Chondrocyte (in vitro differentiated cells): ENCODE results near the gene PARP11. TPM values are rescaled to one million over a fixed set of nuclear protein-coding genes. Genes with fewer than 3 reads are reported as not detected.

ENCODE experiments used
- DNase-seq: peaks from one replicate; pipeline ENCODE4 v3.0.0; 2021; ENCODE audit warnings: mixed read lengths, low spot score
- H3K27ac Mint-ChIP-seq: one replicate; pipeline ENCODE4 v1.8.0; 2021; ENCODE audit warnings: mild to moderate bottlenecking, moderate library complexity, mixed read lengths; ENCODE audit not compliant: unreplicated experiment
- H3K27me3 Mint-ChIP-seq: 2 replicates; pipeline ENCODE4 v1.8.0; 2021; ENCODE audit warnings: low read depth, mixed read lengths
- H3K36me3 Mint-ChIP-seq: 2 replicates; pipeline ENCODE4 v1.8.0; 2021; ENCODE audit warnings: low read depth, mixed read lengths
- H3K4me1 Mint-ChIP-seq: 2 replicates; pipeline ENCODE4 v1.8.0; 2021; ENCODE audit warnings: low read depth, mild to moderate bottlenecking, mixed read lengths
- H3K4me3 Mint-ChIP-seq: one replicate; pipeline ENCODE4 v1.8.0; 2021; ENCODE audit warnings: mild to moderate bottlenecking, moderate library complexity, mixed read lengths; ENCODE audit not compliant: unreplicated experiment
- H3K9me3 Mint-ChIP-seq: 2 replicates; pipeline ENCODE4 v1.8.0; 2021; ENCODE audit warnings: low read depth, mixed read lengths
- total RNA-seq: library from RNA; stranded (reverse); gene quantifications from 3 replicates; pipeline ENCODE4 v1.2.1, GENCODE V29; 2021
- TF ChIP-seq, protein P1 (sequence below): fragments of 200-600 bp; sonication (generic); IDR thresholded peaks from 2 replicates; pipeline ENCODE4 v1.5.0; 2021; ENCODE audit warnings: antibody characterized with exemption, mild to moderate bottlenecking, moderate library complexity

PARP11 gene
- total RNA-seq, 1 donor from 2014 or later: 10.2 TPM

DNA sequence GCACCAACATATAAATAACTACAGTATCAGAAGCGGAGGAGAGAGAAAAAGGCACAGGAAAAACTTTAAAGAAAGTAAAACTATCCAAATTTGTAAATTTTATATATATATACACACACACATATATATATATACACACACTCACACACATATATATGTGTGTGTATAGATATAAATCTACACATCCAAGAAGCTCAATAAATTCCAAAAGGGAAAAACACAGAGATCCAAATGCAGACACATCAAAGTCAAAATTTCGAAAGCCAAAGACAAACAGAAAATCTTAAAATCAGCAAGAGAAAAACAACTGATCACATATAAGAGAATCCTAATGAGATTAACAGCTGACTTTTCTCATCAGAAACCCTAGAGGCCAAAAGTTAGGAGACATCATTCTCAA is 37.3 kb downstream of the PARP11 start:
- Mint-ChIP-seq H3K4me3 (no peak overlapping the region), H3K27ac (no peak overlapping the region), H3K36me3 (peaks cover 4% of the 10 kb centered on the region), H3K9me3 (peaks cover 2% of the 10 kb centered on the region), H3K4me1 (peaks cover 3% of the 10 kb centered on the region), H3K27me3 (no peaks in the 10 kb centered on the region)
- TF ChIP-seq, protein P1, sequence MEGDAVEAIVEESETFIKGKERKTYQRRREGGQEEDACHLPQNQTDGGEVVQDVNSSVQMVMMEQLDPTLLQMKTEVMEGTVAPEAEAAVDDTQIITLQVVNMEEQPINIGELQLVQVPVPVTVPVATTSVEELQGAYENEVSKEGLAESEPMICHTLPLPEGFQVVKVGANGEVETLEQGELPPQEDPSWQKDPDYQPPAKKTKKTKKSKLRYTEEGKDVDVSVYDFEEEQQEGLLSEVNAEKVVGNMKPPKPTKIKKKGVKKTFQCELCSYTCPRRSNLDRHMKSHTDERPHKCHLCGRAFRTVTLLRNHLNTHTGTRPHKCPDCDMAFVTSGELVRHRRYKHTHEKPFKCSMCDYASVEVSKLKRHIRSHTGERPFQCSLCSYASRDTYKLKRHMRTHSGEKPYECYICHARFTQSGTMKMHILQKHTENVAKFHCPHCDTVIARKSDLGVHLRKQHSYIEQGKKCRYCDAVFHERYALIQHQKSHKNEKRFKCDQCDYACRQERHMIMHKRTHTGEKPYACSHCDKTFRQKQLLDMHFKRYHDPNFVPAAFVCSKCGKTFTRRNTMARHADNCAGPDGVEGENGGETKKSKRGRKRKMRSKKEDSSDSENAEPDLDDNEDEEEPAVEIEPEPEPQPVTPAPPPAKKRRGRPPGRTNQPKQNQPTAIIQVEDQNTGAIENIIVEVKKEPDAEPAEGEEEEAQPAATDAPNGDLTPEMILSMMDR: no peak
- no peak for DNase-seq

DNA sequence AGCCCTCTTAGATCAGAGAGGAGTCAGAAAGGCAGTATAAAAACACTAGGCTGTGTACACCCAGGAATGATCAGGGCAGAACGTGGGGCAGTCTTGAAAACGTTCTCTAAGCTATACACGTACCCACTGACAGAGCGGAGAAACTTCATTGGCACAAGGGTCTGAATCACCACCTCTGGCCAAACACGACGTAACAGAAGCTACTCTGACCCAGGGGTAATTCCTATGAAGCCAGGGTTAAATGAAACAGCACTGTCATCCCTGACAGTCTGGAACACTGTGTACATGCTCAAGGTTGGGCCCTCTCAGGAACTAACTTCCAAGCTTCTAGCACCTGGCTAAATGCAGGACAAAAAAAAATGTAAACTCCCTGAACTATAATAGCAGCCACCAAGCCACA is 38.4 kb downstream of the PARP11 start:
- Mint-ChIP-seq H3K4me1 (peaks cover 3% of the 10 kb centered on the region), H3K9me3 (peaks cover 2% of the 10 kb centered on the region), H3K4me3 (no peak overlapping the region), H3K36me3 (peaks cover 4% of the 10 kb centered on the region), H3K27me3 (no peaks in the 10 kb centered on the region), H3K27ac (no peak overlapping the region)
- DNase-seq: no peak
- TF ChIP-seq, protein P1: no peak

DNA sequence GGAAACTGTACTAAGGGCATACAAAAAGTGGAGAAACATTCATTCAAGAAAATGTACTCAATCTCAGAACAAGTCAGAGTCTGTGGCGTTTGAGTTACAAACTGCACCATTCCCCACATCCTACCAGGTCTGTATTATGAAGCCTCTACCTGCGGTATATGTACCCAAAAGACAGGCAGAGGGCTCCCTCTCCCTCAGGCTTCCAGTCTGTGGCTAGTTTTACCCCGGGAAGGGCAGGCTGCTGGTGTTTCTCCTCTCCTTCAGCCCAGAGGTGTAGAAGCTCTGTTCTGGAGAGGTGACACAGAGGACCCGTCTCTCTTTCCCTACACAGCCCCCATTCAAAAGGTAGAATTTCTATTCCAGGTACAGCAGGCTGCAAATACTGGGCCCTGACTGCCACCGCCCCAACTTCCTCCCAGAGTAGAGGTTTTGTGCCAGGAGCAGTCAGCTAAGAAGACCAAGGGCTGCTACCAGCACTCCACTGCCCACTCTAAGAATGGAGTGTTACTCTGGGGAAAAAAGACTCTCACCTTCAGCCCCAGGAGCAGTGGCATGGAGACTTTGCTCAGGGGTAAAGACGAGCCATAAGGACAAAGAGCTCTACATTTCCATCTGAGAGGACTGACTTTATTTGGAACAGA is 39.4 kb downstream of the PARP11 start:
- no peaks in the 10 kb centered on the region for H3K27me3 Mint-ChIP-seq
- H3K27ac Mint-ChIP-seq: no peak overlapping the region
- peaks cover 2% of the 10 kb centered on the region for H3K9me3 Mint-ChIP-seq
- no peak overlapping the region for H3K4me3 Mint-ChIP-seq
- TF ChIP-seq, protein P1: no peak
- H3K36me3 Mint-ChIP-seq: peaks cover 4% of the 10 kb centered on the region
- H3K4me1 Mint-ChIP-seq: peaks cover 3% of the 10 kb centered on the region
- no peak for DNase-seq

DNA sequence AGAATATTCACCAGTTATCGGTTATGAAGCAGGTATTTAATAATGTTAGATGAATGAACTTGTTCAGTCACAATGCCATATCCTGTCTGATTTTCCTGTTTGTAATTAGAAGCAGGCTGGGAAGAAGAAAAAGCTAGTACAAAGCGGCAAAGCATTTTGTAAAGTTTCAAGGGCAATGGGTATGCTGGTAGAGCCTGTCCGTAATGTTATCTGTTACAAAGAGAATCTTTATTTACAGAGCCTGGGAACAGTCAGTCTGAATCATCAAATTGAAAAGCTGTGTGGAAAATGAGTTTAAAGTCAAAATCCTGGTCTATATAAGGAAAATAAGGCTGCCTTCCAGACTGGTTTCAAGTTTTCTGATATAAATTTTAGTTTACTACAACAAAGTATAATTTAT is 40.5 kb downstream of the PARP11 start:
- H3K4me1 Mint-ChIP-seq: peaks cover 3% of the 10 kb centered on the region
- no peak overlapping the region for H3K27ac Mint-ChIP-seq

DNA sequence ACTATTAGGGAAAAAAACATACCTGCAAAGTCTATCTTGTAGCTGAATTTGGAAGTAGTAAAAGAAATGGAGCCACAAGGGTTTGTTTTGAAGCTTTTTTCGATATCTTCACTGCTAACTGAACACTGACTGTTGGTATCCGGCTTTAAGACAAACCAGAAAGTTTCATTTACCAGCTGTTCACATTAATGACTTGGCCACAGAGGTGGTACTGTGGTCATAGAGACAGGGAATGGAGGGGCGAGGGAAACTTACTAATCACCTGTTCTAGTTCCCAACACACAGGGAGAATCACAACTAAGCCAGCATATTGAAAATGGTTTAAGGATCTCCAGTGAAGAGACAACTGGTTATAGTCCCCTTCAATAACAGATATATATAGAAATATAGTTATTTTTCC is 44.3 kb downstream of the PARP11 start:
- no peak overlapping the region for H3K27ac Mint-ChIP-seq
- no peak for DNase-seq
- peaks cover 3% of the 10 kb centered on the region for H3K4me1 Mint-ChIP-seq
- no peak overlapping the region for H3K4me3 Mint-ChIP-seq
- no peaks in the 10 kb centered on the region for H3K9me3 Mint-ChIP-seq
- TF ChIP-seq, protein P1: no peak
- peaks cover 3% of the 10 kb centered on the region for H3K36me3 Mint-ChIP-seq
- no peaks in the 10 kb centered on the region for H3K27me3 Mint-ChIP-seq

More for the DNA sequence above, 40.5 kb downstream of the PARP11 start:
- TF ChIP-seq, protein P1: no peak
- Mint-ChIP-seq H3K9me3 (peaks cover 2% of the 10 kb centered on the region), H3K36me3 (no peaks in the 10 kb centered on the region), H3K27me3 (no peaks in the 10 kb centered on the region), H3K4me3 (no peak overlapping the region)
- DNase-seq: no peak
